Measurements from ENCODE around the gene ALKBH5. TPM values are rescaled to one million over a fixed set of nuclear protein-coding genes. Genes with fewer than 3 reads are reported as not detected.
A peak's percentile ranks its signal among the peaks of the same experiment; 100 is the strongest.

Gene ALKBH5
- polyA plus RNA-seq, 3 donors, result 50.4 to 79.1 (median 78.9) TPM

DNA sequence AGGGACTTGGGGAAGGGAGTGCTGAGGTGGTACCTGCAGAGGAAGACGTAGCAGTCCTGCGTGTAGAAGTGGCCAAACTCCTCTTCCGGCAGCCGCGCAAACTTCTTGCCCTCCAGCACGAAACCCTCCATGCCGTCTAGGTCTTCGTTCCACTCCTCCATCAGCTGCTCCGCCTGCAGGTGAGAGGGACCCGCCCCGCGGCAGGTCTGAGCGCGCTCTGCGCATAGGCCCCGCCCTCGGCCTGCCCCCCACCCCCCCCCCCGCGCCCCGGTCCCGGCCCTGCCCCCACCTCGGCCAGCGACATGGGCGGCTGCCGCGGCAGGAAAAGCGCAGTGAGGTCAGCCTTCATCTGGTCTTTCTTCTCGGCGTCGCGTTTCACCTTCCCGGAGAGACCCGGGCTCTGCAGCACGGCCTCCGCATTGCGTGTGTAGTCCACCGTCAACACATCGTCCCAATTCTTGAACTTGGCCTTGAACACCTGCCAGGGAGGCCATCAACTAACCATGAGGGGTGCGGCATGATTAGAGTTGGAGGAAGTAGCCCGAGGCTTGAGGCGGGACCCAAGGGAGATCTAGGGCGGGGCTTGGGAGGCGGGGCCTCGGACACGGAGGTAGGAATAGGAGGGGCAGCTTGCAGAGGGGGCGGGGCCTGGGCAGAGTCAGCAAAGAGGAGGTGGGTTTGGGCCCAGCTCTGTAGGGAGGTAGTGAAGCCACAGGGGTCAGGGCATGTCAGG lies 63.4 kb downstream of the ALKBH5 start:
- H3K79me2 ChIP-seq (ENCODE audit: insufficient read depth, low read length), result no peaks in the 10 kb centered on the region
- no peaks in the 10 kb centered on the region for H3K9me3 ChIP-seq (replicated peaks in 1 of 2; ENCODE audit: control insufficient read depth in 1 of 2, insufficient read depth in 1 of 2, low read length in 2 of 2)
- H3K4me1 Mint-ChIP-seq, result peaks cover 6% of the 10 kb centered on the region
- intact Hi-C loops (cut with micrococcal nuclease), result no loop called here
- peaks cover 75 to 90% of the 10 kb centered on the region in 2 donors for H3K36me3 ChIP-seq (replicated peaks in 1 of 2; ENCODE audit: control insufficient read depth in 1 of 2, insufficient read depth in 2 of 2, low read length in 2 of 2)
- no peaks in the 10 kb centered on the region for H3K27me3 ChIP-seq (ENCODE audit: control insufficient read depth in 2 of 2, insufficient read depth in 2 of 2, low read length in 2 of 2)
- TF ChIP-seq, protein P1, sequence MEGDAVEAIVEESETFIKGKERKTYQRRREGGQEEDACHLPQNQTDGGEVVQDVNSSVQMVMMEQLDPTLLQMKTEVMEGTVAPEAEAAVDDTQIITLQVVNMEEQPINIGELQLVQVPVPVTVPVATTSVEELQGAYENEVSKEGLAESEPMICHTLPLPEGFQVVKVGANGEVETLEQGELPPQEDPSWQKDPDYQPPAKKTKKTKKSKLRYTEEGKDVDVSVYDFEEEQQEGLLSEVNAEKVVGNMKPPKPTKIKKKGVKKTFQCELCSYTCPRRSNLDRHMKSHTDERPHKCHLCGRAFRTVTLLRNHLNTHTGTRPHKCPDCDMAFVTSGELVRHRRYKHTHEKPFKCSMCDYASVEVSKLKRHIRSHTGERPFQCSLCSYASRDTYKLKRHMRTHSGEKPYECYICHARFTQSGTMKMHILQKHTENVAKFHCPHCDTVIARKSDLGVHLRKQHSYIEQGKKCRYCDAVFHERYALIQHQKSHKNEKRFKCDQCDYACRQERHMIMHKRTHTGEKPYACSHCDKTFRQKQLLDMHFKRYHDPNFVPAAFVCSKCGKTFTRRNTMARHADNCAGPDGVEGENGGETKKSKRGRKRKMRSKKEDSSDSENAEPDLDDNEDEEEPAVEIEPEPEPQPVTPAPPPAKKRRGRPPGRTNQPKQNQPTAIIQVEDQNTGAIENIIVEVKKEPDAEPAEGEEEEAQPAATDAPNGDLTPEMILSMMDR (IDR thresholded peaks at IDR 0.05), result no peak
- H3K4me3 Mint-ChIP-seq, result peak overlapping the region in 1 of 2 donors; percentile 31
- peak overlapping the region in 4 of 7 donors; percentile 3 to 54 (median 33) for H3K27ac Mint-ChIP-seq
- H3K9me3 Mint-ChIP-seq, result no peaks in the 10 kb centered on the region
- H2AFZ ChIP-seq (ENCODE audit: insufficient read depth, low read depth, low read length, poor library complexity, severe bottlenecking), result no peak overlapping the region
- peaks cover 0 to 5% (median 1%) of the 10 kb centered on the region in 3 donors for H3K27me3 Mint-ChIP-seq (ENCODE audit: low read depth in 3 of 3)
- H3K27ac ChIP-seq (ENCODE audit: low read depth in 1 of 2, low read length in 2 of 2), result no peak overlapping the region
- H4K20me1 ChIP-seq (ENCODE audit: insufficient read depth, low read length), result peaks cover 75% of the 10 kb centered on the region
- no peak overlapping the region for H3K4me2 ChIP-seq (replicated peaks; ENCODE audit: extremely low read depth, low read length, poor library complexity, severe bottlenecking)
- peak in 1 of 3 donors; percentile 20 for DNase-seq
- 88% methylated on average over 26 of the region's 46 CpGs for WGBS (ENCODE audit: insufficient coverage)
- no peak overlapping the region for H3K4me3 ChIP-seq (replicated peaks in 1 of 3; ENCODE audit: low read depth in 2 of 3, low read length in 3 of 3)
- no peak overlapping the region for H3K9ac ChIP-seq (ENCODE audit: insufficient read depth, low read length, poor library complexity, severe bottlenecking)
- no peaks in the 10 kb centered on the region for H3K4me1 ChIP-seq (ENCODE audit: control insufficient read depth in 1 of 2, insufficient read depth in 2 of 2, low read length in 2 of 2)
- peaks cover 66 to 86% of the 10 kb centered on the region in 2 donors for H3K36me3 Mint-ChIP-seq

DNA sequence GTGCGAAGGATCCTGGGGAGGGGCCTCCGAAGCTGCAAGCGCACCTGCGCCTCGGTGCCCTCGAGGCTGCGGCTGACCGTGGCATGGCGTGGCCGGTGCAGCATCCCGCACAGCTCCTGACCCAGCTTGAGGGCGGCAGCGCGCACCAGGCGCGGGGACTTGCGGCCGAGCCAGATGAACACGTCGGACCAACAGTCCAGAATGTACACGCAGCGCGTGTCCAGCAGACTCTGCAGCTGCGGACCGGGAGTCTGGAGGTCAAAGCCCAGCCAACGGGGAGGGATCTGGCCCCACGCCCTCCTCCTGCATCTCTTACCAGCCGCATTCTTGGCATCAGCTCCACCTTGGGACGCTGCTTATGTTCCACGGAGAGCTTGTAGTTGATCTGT lies 64.0 kb downstream of the ALKBH5 start:
- H3K36me3 Mint-ChIP-seq, result peaks cover 71 to 91% of the 10 kb centered on the region in 2 donors
- DNase-seq, result no peak
- intact Hi-C loops (cut with micrococcal nuclease), result no loop called here

More for the DNA sequence above, 64.0 kb downstream of the ALKBH5 start:
- Mint-ChIP-seq H3K4me1 (peaks cover 6% of the 10 kb centered on the region), H3K4me3 (no peak overlapping the region), H3K27ac (peak overlapping the region in 3 of 7 donors; percentile 45 to 62 (median 48)), H3K9me3 (no peaks in the 10 kb centered on the region), H3K27me3 (ENCODE audit: low read depth in 3 of 3) (peaks cover 0 to 5% (median 1%) of the 10 kb centered on the region in 3 donors)
- Histone ChIP-seq H3K27me3 (ENCODE audit: control insufficient read depth in 2 of 2, insufficient read depth in 2 of 2, low read length in 2 of 2) (no peaks in the 10 kb centered on the region), H3K4me3 (replicated peaks in 1 of 3; ENCODE audit: low read depth in 2 of 3, low read length in 3 of 3) (no peak overlapping the region), H2AFZ (ENCODE audit: insufficient read depth, low read depth, low read length, poor library complexity, severe bottlenecking) (no peak overlapping the region), H3K4me1 (ENCODE audit: control insufficient read depth in 1 of 2, insufficient read depth in 2 of 2, low read length in 2 of 2) (no peaks in the 10 kb centered on the region), H3K9me3 (replicated peaks in 1 of 2; ENCODE audit: control insufficient read depth in 1 of 2, insufficient read depth in 1 of 2, low read length in 2 of 2) (no peaks in the 10 kb centered on the region), H3K79me2 (ENCODE audit: insufficient read depth, low read length) (no peaks in the 10 kb centered on the region), H3K4me2 (replicated peaks; ENCODE audit: extremely low read depth, low read length, poor library complexity, severe bottlenecking) (no peak overlapping the region), H3K36me3 (replicated peaks in 1 of 2; ENCODE audit: control insufficient read depth in 1 of 2, insufficient read depth in 2 of 2, low read length in 2 of 2) (peaks cover 77 to 90% of the 10 kb centered on the region in 2 donors), H4K20me1 (ENCODE audit: insufficient read depth, low read length) (peaks cover 81% of the 10 kb centered on the region), H3K27ac (ENCODE audit: low read depth in 1 of 2, low read length in 2 of 2) (no peak overlapping the region), H3K9ac (ENCODE audit: insufficient read depth, low read length, poor library complexity, severe bottlenecking) (no peak overlapping the region)
- WGBS (ENCODE audit: insufficient coverage), result 94% methylated on average over 29 of the region's 30 CpGs
- TF ChIP-seq, protein P1 (IDR thresholded peaks at IDR 0.05), result no peak

Data from CD14-positive monocyte (primary cell).